ENCODE data around the gene FAM187B.

DNA sequence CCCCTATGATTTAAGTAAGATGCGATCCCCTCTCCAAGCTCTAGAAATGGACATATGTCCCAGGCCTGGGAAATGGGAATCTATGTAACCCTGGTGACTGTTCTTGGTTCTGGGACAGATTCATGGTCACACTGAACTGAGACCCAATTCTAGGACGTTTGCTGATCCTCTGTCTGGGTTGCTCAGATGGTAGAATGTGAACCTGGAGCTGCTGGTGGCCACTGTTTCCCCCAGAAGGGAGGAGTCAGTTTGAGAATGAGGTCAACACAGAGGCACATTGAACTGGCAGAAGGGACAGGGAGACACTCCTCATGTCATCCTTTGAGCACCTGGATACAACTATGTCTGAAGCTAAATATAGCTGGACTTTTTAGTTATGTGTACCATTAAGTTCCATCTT is 29.1 kb downstream of the FAM187B start:
- TF ChIP-seq, protein P1, sequence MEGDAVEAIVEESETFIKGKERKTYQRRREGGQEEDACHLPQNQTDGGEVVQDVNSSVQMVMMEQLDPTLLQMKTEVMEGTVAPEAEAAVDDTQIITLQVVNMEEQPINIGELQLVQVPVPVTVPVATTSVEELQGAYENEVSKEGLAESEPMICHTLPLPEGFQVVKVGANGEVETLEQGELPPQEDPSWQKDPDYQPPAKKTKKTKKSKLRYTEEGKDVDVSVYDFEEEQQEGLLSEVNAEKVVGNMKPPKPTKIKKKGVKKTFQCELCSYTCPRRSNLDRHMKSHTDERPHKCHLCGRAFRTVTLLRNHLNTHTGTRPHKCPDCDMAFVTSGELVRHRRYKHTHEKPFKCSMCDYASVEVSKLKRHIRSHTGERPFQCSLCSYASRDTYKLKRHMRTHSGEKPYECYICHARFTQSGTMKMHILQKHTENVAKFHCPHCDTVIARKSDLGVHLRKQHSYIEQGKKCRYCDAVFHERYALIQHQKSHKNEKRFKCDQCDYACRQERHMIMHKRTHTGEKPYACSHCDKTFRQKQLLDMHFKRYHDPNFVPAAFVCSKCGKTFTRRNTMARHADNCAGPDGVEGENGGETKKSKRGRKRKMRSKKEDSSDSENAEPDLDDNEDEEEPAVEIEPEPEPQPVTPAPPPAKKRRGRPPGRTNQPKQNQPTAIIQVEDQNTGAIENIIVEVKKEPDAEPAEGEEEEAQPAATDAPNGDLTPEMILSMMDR (IDR thresholded peaks at IDR 0.05) = no peak
- no peak for TF ChIP-seq POLR2A (IDR thresholded peaks at IDR 0.05)
